HUES64 (cell line): ENCODE measurements around the gene SV2C. TPM values are rescaled to one million over a fixed set of nuclear protein-coding genes. Genes with fewer than 3 reads are reported as not detected.
"Not testable (repeated sequence)": the region's sequence is repeated elsewhere in the genome, so short reads cannot be mapped to it uniquely, and the experiment has no call there.

Experiments used
- H3K27ac ChIP-seq: 2 replicates; pipeline ENCODE4 v1.7.0; 2013; ENCODE audit warnings: low read depth, low read length, inconsistent platforms
- H3K27me3 ChIP-seq: 2 replicates; pipeline ENCODE4 v1.6.1; 2013; ENCODE audit warnings: mild to moderate bottlenecking, low read length; ENCODE audit not compliant: insufficient read depth
- H3K36me3 ChIP-seq: 2 replicates; pipeline ENCODE4 v1.6.1; 2013; ENCODE audit warnings: mild to moderate bottlenecking, low read length; ENCODE audit not compliant: insufficient read depth
- H3K4me1 ChIP-seq: 2 replicates; pipeline ENCODE4 v1.6.1; 2013; ENCODE audit warnings: mild to moderate bottlenecking, low read length, moderate library complexity; ENCODE audit not compliant: insufficient read depth
- H3K4me3 ChIP-seq: 2 replicates; pipeline ENCODE4 v1.5.1; 2013; ENCODE audit warnings: mild to moderate bottlenecking, low read length, moderate library complexity
- H3K9ac ChIP-seq: 2 replicates; pipeline ENCODE4 v1.6.1; 2013; ENCODE audit warnings: mild to moderate bottlenecking, low read depth, low read length
- H3K9me3 ChIP-seq: 2 replicates; pipeline ENCODE4 v1.6.1; 2013; ENCODE audit warnings: low read depth, low read length; ENCODE audit not compliant: insufficient read depth
- WGBS: fragments of 150-250, 120-280 bp; methylation state at CpG from one replicate; pipeline ENCODE4 v1.1.7; 2013; ENCODE audit warnings: missing lambda C conversion rate; 5-methylcytosine and 5-hydroxymethylcytosine counted together
- polyA plus RNA-seq, 2 experiments: library from polyadenylated mRNA; stranded (reverse); fragments of 50-300 nt; gene quantifications; one replicate each; pipeline ENCODE4 v1.2.3, GENCODE V29; 2013

The SV2C gene
- 0.15 TPM for polyA plus RNA-seq (2013, experiment 1 of 2)
- 0.06 TPM for polyA plus RNA-seq (2013, experiment 2 of 2)

- WGBS: under 1% methylated on average over 63 of the region's 63 CpGs
- Histone ChIP-seq H3K9ac (no peak within 1 kb of the TSS), H3K4me1 (peaks cover 5% of the 10 kb centered on the region), H3K27ac (no peak within 1 kb of the TSS), H3K36me3 (no peaks in the 10 kb centered on the region), H3K9me3 (no peaks in the 10 kb centered on the region), H3K27me3 (peaks cover 99% of the 10 kb centered on the region), H3K4me3 (peak within 1 kb of the TSS; percentile 68)
Observed at GRCh38 chr5:76082772-76083554, at the start of gene SV2C. TSS of gene SV2C (plus strand) at chr5:76083383. CDS start at chr5:76131751, 48,368 bp downstream.

- not testable (repeated sequence) for H3K27me3 ChIP-seq, H3K4me1 ChIP-seq, H3K9me3 ChIP-seq, H3K27ac ChIP-seq, H3K36me3 ChIP-seq
- 10% methylated on average over 18 of the region's 18 CpGs for WGBS
- Histone ChIP-seq H3K9ac (peak overlapping the region; percentile 27; the same call in 1 of the 2 replicates), H3K4me3 (peak overlapping the region; percentile 52)
Observed at GRCh38 chr5:76037736-76038151, 45.4 kb upstream of the SV2C start.

GRCh38 chr5:76038212-76038611 is 45.0 kb upstream of the SV2C start:
- H3K27ac ChIP-seq: no peak overlapping the region
- H3K9ac ChIP-seq: 0 out of 2 replicates have a peak overlapping the region, but pooled peaks have one; percentile 27
- no peaks in the 10 kb centered on the region for H3K27me3 ChIP-seq
- H3K4me3 ChIP-seq: peak overlapping the region; percentile 52
- H3K4me1 ChIP-seq: no peaks in the 10 kb centered on the region
- H3K36me3 ChIP-seq: no peaks in the 10 kb centered on the region
- no peaks in the 10 kb centered on the region for H3K9me3 ChIP-seq

GRCh38 chr5:76040806-76041205 is 42.4 kb upstream of the SV2C start:
- no peak overlapping the region for H3K27ac ChIP-seq

GRCh38 chr5:76041863-76042262 is 41.3 kb upstream of the SV2C start:
- 61% methylated on average over 6 of the region's 6 CpGs for WGBS
- H3K9me3 ChIP-seq: no peaks in the 10 kb centered on the region
- H3K4me3 ChIP-seq: no peak overlapping the region
- no peak overlapping the region for H3K27ac ChIP-seq
- no peaks in the 10 kb centered on the region for H3K4me1 ChIP-seq
- H3K27me3 ChIP-seq: no peaks in the 10 kb centered on the region
- H3K9ac ChIP-seq: no peak overlapping the region
- H3K36me3 ChIP-seq: no peaks in the 10 kb centered on the region

More at GRCh38 chr5:76040806-76041205, 42.4 kb upstream of the SV2C start:
- no peaks in the 10 kb centered on the region for H3K4me1 ChIP-seq
- WGBS: 92% methylated on average over 2 of the region's 2 CpGs
- H3K4me3 ChIP-seq: no peak overlapping the region
- no peaks in the 10 kb centered on the region for H3K36me3 ChIP-seq
- H3K9me3 ChIP-seq: no peaks in the 10 kb centered on the region
- H3K9ac ChIP-seq: no peak overlapping the region
- H3K27me3 ChIP-seq: no peaks in the 10 kb centered on the region

GRCh38 chr5:76046741-76047140 is 36.4 kb upstream of the SV2C start:
- WGBS: 93% methylated on average over 3 of the region's 3 CpGs
- Histone ChIP-seq H3K36me3 (no peaks in the 10 kb centered on the region), H3K9ac (no peak overlapping the region), H3K4me1 (no peaks in the 10 kb centered on the region), H3K27me3 (no peaks in the 10 kb centered on the region), H3K4me3 (no peak overlapping the region), H3K9me3 (no peaks in the 10 kb centered on the region), H3K27ac (no peak overlapping the region)

GRCh38 chr5:76050134-76050533 is 33.0 kb upstream of the SV2C start:
- Histone ChIP-seq H3K4me3 (no peak overlapping the region), H3K9ac (no peak overlapping the region), H3K9me3 (no peaks in the 10 kb centered on the region), H3K27ac (no peak overlapping the region), H3K27me3 (no peaks in the 10 kb centered on the region), H3K36me3 (no peaks in the 10 kb centered on the region), H3K4me1 (no peaks in the 10 kb centered on the region)
- WGBS: no CpG with 5 or more reads among the region's 1 CpG

GRCh38 chr5:76062502-76063041 is 20.6 kb upstream of the SV2C start:
- no peak overlapping the region for H3K9ac ChIP-seq
- no peaks in the 10 kb centered on the region for H3K9me3 ChIP-seq
- H3K27me3 ChIP-seq: no peaks in the 10 kb centered on the region
- 92% methylated on average over 4 of the region's 4 CpGs for WGBS
- no peaks in the 10 kb centered on the region for H3K36me3 ChIP-seq
- H3K4me3 ChIP-seq: no peak overlapping the region
- H3K27ac ChIP-seq: no peak overlapping the region
- H3K4me1 ChIP-seq: no peaks in the 10 kb centered on the region

- no peaks in the 10 kb centered on the region for H3K36me3 ChIP-seq
- H3K27ac ChIP-seq: no peak overlapping the region
- no peaks in the 10 kb centered on the region for H3K4me1 ChIP-seq
- 98% methylated on average over 3 of the region's 5 CpGs for WGBS
- no peaks in the 10 kb centered on the region for H3K9me3 ChIP-seq
- no peak overlapping the region for H3K4me3 ChIP-seq
- no peaks in the 10 kb centered on the region for H3K27me3 ChIP-seq
- H3K9ac ChIP-seq: no peak overlapping the region
Observed at GRCh38 chr5:76065258-76065657, 17.9 kb upstream of the SV2C start.

GRCh38 chr5:76069061-76069735 is 14.0 kb upstream of the SV2C start:
- Histone ChIP-seq H3K27me3 (no peaks in the 10 kb centered on the region), H3K9me3 (no peaks in the 10 kb centered on the region), H3K4me1 (no peaks in the 10 kb centered on the region), H3K27ac (no peak overlapping the region), H3K36me3 (no peaks in the 10 kb centered on the region), H3K9ac (no peak overlapping the region), H3K4me3 (no peak overlapping the region)
- WGBS: 88% methylated on average over 4 of the region's 4 CpGs

- Histone ChIP-seq H3K9ac (no peak overlapping the region), H3K4me1 (no peaks in the 10 kb centered on the region), H3K27ac (no peak overlapping the region), H3K9me3 (no peaks in the 10 kb centered on the region), H3K4me3 (no peak overlapping the region), H3K27me3 (peaks cover 46% of the 10 kb centered on the region), H3K36me3 (no peaks in the 10 kb centered on the region)
- 50% methylated on average over 2 of the region's 2 CpGs for WGBS
Observed at GRCh38 chr5:76074487-76075065, 8.6 kb upstream of the SV2C start.
